ENCODE measurements around the gene APLN. TPM values are rescaled to one million over a fixed set of nuclear protein-coding genes. Genes with fewer than 3 reads are reported as not detected.
A peak's percentile ranks its signal among the peaks of the same experiment; 100 is the strongest.

Gene APLN
- polyA plus RNA-seq, 1 donor (not counting 4 experiments of a cell fraction or from before 2014, with no cell fraction given) = 1.8 TPM

DNA sequence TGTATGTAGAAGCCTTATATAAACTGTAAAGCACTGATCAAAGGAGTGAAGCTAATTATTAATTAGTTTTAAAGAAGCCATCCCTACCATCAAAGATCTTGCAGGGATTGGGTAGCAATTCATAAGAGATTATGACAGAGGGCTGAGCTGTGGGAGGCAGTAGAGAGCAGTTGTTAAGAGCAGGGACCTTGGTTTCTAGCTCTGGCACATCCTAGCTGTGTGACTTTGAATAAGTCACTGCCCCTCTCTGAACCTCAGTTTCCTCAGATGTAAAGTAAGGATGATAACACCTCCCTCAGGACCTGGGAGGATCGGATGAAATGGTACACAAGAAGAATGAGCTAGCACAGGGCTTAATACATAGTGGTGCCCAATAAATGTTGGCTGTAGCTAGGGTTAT is 45.4 kb downstream of the APLN start:
- no peak for DNase-seq (ENCODE audit: low read depth, low spot score)
- no peak for FAIRE-seq
- dilution Hi-C loops (cut with MboI; ENCODE audit: extremely low pct_ligation_motif_present, low sequenced_read_pairs) = no loop called here
- TF ChIP-seq EZH2 (IDR thresholded peaks at IDR 0.05; ENCODE audit: low read length) = no peak
- TF ChIP-seq CTCF (optimal IDR thresholded peaks at IDR 0.05 in 1 of 3, IDR thresholded peaks at IDR 0.05 in 1 of 3, conservative IDR thresholded peaks at IDR 0.05 in 1 of 3; ENCODE audit: extremely low read depth in 1 of 3, insufficient read depth in 2 of 3, low read length in 3 of 3) = peak; percentile 21 to 47 (median 22)
- Histone ChIP-seq H3K9ac (ENCODE audit: control insufficient read depth, extremely low read depth, insufficient read depth, low read length) (no peak overlapping the region), H3K27me3 (ENCODE audit: control insufficient read depth, extremely low read depth, insufficient read depth, low read length) (no peaks in the 10 kb centered on the region), H3K9me1 (ENCODE audit: control insufficient read depth, extremely low read depth, insufficient read depth, low read length) (no peaks in the 10 kb centered on the region), H3K4me3 (ENCODE audit: control insufficient read depth in 2 of 3, extremely low read depth in 1 of 3, insufficient read depth in 2 of 3, low read depth in 1 of 3, low read length in 3 of 3) (no peak overlapping the region), H3K9me3 (ENCODE audit: control insufficient read depth, low read depth, low read length) (no peaks in the 10 kb centered on the region), H3K79me2 (ENCODE audit: control insufficient read depth, insufficient read depth, low read length) (no peaks in the 10 kb centered on the region), H3K4me2 (ENCODE audit: control insufficient read depth, extremely low read depth, insufficient read depth, low read depth, low read length) (no peak overlapping the region), H2AFZ (ENCODE audit: control insufficient read depth, low read length) (no peak overlapping the region), H4K20me1 (ENCODE audit: control insufficient read depth, extremely low read depth, insufficient read depth, low read length) (no peaks in the 10 kb centered on the region), H3K27ac (ENCODE audit: control insufficient read depth, insufficient read depth, low read length) (no peak overlapping the region), H3K4me1 (ENCODE audit: control insufficient read depth, extremely low read depth, insufficient read depth, low read length) (peaks cover 7% of the 10 kb centered on the region), H3K36me3 (ENCODE audit: control insufficient read depth in 2 of 2, extremely low read depth in 1 of 2, insufficient read depth in 2 of 2, low read length in 2 of 2) (no peaks in the 10 kb centered on the region)

DNA sequence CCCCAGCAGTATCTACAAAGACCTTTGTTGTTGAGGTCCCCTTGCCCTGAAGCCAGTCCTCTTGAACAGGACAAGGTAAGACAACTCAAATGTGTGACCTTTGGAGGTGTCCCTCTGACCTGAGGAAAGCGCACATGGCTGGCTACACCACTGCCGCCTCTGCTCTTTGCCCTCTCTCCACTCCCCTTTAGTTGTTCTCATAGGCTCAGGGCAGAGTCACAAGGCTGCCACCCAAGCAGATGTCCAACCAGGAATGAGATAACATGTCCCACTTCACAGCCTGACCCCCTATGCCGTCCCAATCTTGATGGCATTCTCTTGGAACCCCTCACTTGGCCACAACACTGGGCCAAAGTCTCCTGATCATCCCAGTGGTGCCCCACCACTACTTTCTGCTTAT is 46.3 kb downstream of the APLN start:
- no peak overlapping the region for H3K27ac ChIP-seq (ENCODE audit: control insufficient read depth, insufficient read depth, low read length)
- no peaks in the 10 kb centered on the region for H3K27me3 ChIP-seq (ENCODE audit: control insufficient read depth, extremely low read depth, insufficient read depth, low read length)
- no peak overlapping the region for H2AFZ ChIP-seq (ENCODE audit: control insufficient read depth, low read length)
- H3K79me2 ChIP-seq (ENCODE audit: control insufficient read depth, insufficient read depth, low read length) = no peaks in the 10 kb centered on the region
- dilution Hi-C loops (cut with MboI; ENCODE audit: extremely low pct_ligation_motif_present, low sequenced_read_pairs) = no loop called here
- no peaks in the 10 kb centered on the region for H4K20me1 ChIP-seq (ENCODE audit: control insufficient read depth, extremely low read depth, insufficient read depth, low read length)
- H3K4me3 ChIP-seq (ENCODE audit: control insufficient read depth in 2 of 3, extremely low read depth in 1 of 3, insufficient read depth in 2 of 3, low read depth in 1 of 3, low read length in 3 of 3) = no peak overlapping the region
- no peaks in the 10 kb centered on the region for H3K9me1 ChIP-seq (ENCODE audit: control insufficient read depth, extremely low read depth, insufficient read depth, low read length)
- no peak for TF ChIP-seq EZH2 (IDR thresholded peaks at IDR 0.05; ENCODE audit: low read length)
- no peak for TF ChIP-seq CTCF (optimal IDR thresholded peaks at IDR 0.05 in 1 of 3, IDR thresholded peaks at IDR 0.05 in 1 of 3, conservative IDR thresholded peaks at IDR 0.05 in 1 of 3; ENCODE audit: extremely low read depth in 1 of 3, insufficient read depth in 2 of 3, low read length in 3 of 3)
- no peak overlapping the region for H3K4me2 ChIP-seq (ENCODE audit: control insufficient read depth, extremely low read depth, insufficient read depth, low read depth, low read length)
- no peak overlapping the region for H3K9ac ChIP-seq (ENCODE audit: control insufficient read depth, extremely low read depth, insufficient read depth, low read length)
- H3K36me3 ChIP-seq (ENCODE audit: control insufficient read depth in 2 of 2, extremely low read depth in 1 of 2, insufficient read depth in 2 of 2, low read length in 2 of 2) = no peaks in the 10 kb centered on the region
- FAIRE-seq (no peak), DNase-seq (ENCODE audit: low read depth, low spot score) (no peak)
- H3K9me3 ChIP-seq (ENCODE audit: control insufficient read depth, low read depth, low read length) = no peaks in the 10 kb centered on the region
- peaks cover 6% of the 10 kb centered on the region for H3K4me1 ChIP-seq (ENCODE audit: control insufficient read depth, extremely low read depth, insufficient read depth, low read length)

Data from keratinocyte (primary cell).